ENCODE data around the gene F2RL3. TPM values are rescaled to one million over a fixed set of nuclear protein-coding genes. Genes with fewer than 3 reads are reported as not detected.

Gene F2RL3
- total and polyA plus RNA-seq, 9 of the 15 experiments (the other 6 are each of a cell fraction or from before 2014, with no cell fraction given), result 1.4 to 27.6 (median 11.9) TPM

- TF ChIP-seq E2F8 (IDR thresholded peaks at IDR 0.05; ENCODE audit: low read depth, partially characterized antibody) (peak; percentile 56), ESRRB (CRISPR knock-in tag; IDR thresholded peaks at IDR 0.05; ENCODE audit: borderline replicate concordance) (no peak), TAF1 (IDR thresholded peaks at IDR 0.05; ENCODE audit: control insufficient read depth, extremely low read depth, insufficient read depth, low read length, severe bottlenecking) (peak; percentile 47), EP400 (IDR thresholded peaks at IDR 0.05) (peak; percentile 69), AFF1 (IDR thresholded peaks at IDR 0.05; ENCODE audit: low read depth in 1 of 2, partially characterized antibody in 2 of 2) (peak; percentile 55 to 71), CREM (IDR thresholded peaks at IDR 0.05; ENCODE audit: low read depth) (peak; percentile 62; the same call in 1 of the 2 replicates), DDX20 (tag; IDR thresholded peaks at IDR 0.05; ENCODE audit: low read depth) (no peak), NELFE (IDR thresholded peaks at IDR 0.05; ENCODE audit: insufficient read depth, insufficient read length) (no peak), MAFF (IDR thresholded peaks at IDR 0.05; ENCODE audit: low read length) (no peak), RFX7 (CRISPR knock-in tag; IDR thresholded peaks at IDR 0.05) (no peak), MTF1 (CRISPR knock-in tag; IDR thresholded peaks at IDR 0.05; ENCODE audit: borderline replicate concordance) (no peak), CC2D1A (IDR thresholded peaks at IDR 0.05) (0 out of 2 replicates have a peak, but pooled peaks have one; percentile 21), NR2C1 (IDR thresholded peaks at IDR 0.05) (peak; percentile 78), NR2C1 (tag; IDR thresholded peaks at IDR 0.05) (peak; percentile 75), ZNF696 (CRISPR knock-in tag; conservative IDR thresholded peaks at IDR 0.05) (no peak), POLR3G (IDR thresholded peaks at IDR 0.05; ENCODE audit: extremely low read depth, insufficient read length, insufficient replicate concordance) (no peak), NFATC3 (IDR thresholded peaks at IDR 0.05) (no peak), YBX1 (IDR thresholded peaks at IDR 0.05) (no peak), ESRRA (IDR thresholded peaks at IDR 0.05; ENCODE audit: borderline replicate concordance, low read depth) (peak; percentile 97), TRIM28 (IDR thresholded peaks at IDR 0.05) (no peak), NR4A1 (CRISPR knock-in tag; IDR thresholded peaks at IDR 0.05) (no peak), NR4A1 (tag; IDR thresholded peaks at IDR 0.05) (no peak; the same call in 1 of the 2 replicates), ETV1 (tag; conservative IDR thresholded peaks at IDR 0.05; ENCODE audit: low read depth) (no peak; the same call in 1 of the 2 replicates), ZZZ3 (IDR thresholded peaks at IDR 0.05) (no peak), ZKSCAN3 (CRISPR knock-in tag; IDR thresholded peaks at IDR 0.05) (no peak)
Observed at GRCh38 chr19:16890461-16891184, 1.8 kb downstream of the F2RL3 start (continued).
